B cell (primary cell): ENCODE measurements around the gene SDC1. TPM values are rescaled to one million over a fixed set of nuclear protein-coding genes. Genes with fewer than 3 reads are reported as not detected.

Experiments used
- ATAC-seq: fragments of 200-7000 bp; cut with Tn5 transposase; one replicate; pipeline ENCODE4 v1.10.0; 2021; ENCODE audit warnings: low read depth, mild to moderate bottlenecking, moderate number of reproducible peaks, moderate library complexity
- CTCF ChIA-PET: fragments of 350-600 bp; sonication (Branson Sonifier 250); formaldehyde crosslinking; loops from one replicate; lab custom pipeline; 2021; ENCODE audit warnings: antibody characterized with exemption, inconsistent platforms; lab: Charles Lee
- POLR2A ChIA-PET: fragments of 350-600 bp; sonication (Branson Sonifier 250); formaldehyde crosslinking; loops from one replicate; lab custom pipeline; 2021; ENCODE audit warnings: antibody characterized with exemption; lab: Charles Lee
- DNase-seq: peaks from one replicate; pipeline ENCODE4 v3.0.0; 2013
- H2AFZ ChIP-seq: 2 replicates; pipeline ENCODE4 v1.6.1; 2012; ENCODE audit warnings: mild to moderate bottlenecking, low read depth, low read length; ENCODE audit not compliant: insufficient read depth, poor library complexity, severe bottlenecking
- H3K27ac ChIP-seq, 2 donors: 1 replicate in 1 of 2; 2 replicates in 1 of 2; pipeline ENCODE4 v1.5.1; 2012 to 2013; ENCODE audit warnings: low read length in 2 of 2, mild to moderate bottlenecking in 2 of 2, moderate library complexity in 1 of 2
- H3K27me3 ChIP-seq, 4 experiments: fragments of 200-600 bp in 1 of 4; sonication (generic) in 1 of 4; replicated peaks in 1 of 4; 1 replicate in 2 of 4; 2 replicates in 2 of 4; pipeline versions ENCODE4 v1.6.1 to v1.7.0; 2013 to 2016; ENCODE audit warnings: low read length in 3 of 4, mild to moderate bottlenecking in 2 of 4, mixed read lengths in 1 of 4, moderate library complexity in 1 of 4; ENCODE audit not compliant: insufficient read depth in 4 of 4, control insufficient read depth in 3 of 4; ENCODE audit errors: control extremely low read depth in 1 of 4
- H3K36me3 ChIP-seq, 2 experiments: replicated peaks in 1 of 2; 1 replicate in 1 of 2; 2 replicates in 1 of 2; pipeline versions ENCODE4 v1.6.1 to v1.7.1; 2013; ENCODE audit warnings: low read length in 1 of 2; ENCODE audit not compliant: insufficient read depth in 2 of 2, control insufficient read depth in 1 of 2; ENCODE audit errors: control extremely low read depth in 1 of 2, extremely low read depth in 1 of 2
- H3K4me1 ChIP-seq, 2 donors: fragments of 200-600 bp in 1 of 2; sonication (generic) in 1 of 2; 1 replicate in 1 of 2; 2 replicates in 1 of 2; pipeline versions ENCODE4 v1.5.1 to v1.6.1; 2013 to 2017; ENCODE audit warnings: low read length in 2 of 2; ENCODE audit not compliant: control insufficient read depth in 2 of 2, insufficient read depth in 2 of 2
- H3K4me2 ChIP-seq: replicated peaks from 2 replicates; pipeline ENCODE3; 2012; ENCODE audit warnings: mild to moderate bottlenecking, low read depth, low read length; ENCODE audit not compliant: poor library complexity, severe bottlenecking
- H3K4me3 ChIP-seq, 5 experiments: fragments of 200-600 bp in 1 of 5; sonication (generic) in 1 of 5; 1 replicate in 3 of 5; 2 replicates in 2 of 5; pipeline versions ENCODE4 v1.5.1 to v1.7.0; 2011 to 2016; ENCODE audit warnings: low read length in 4 of 5, mild to moderate bottlenecking in 4 of 5, low read depth in 2 of 5, control low read depth in 1 of 5, moderate library complexity in 1 of 5; ENCODE audit not compliant: insufficient read depth in 1 of 5; ENCODE audit errors: control extremely low read depth in 1 of 5, extremely low read depth in 1 of 5
- H3K79me2 ChIP-seq: fragments of 200-600 bp; sonication (generic); one replicate; pipeline ENCODE4 v1.6.0; 2016; ENCODE audit warnings: low read length; ENCODE audit not compliant: control insufficient read depth, insufficient read depth
- H3K9ac ChIP-seq: fragments of 200-600 bp; sonication (generic); 2 replicates; pipeline ENCODE4 v1.6.1; 2017; ENCODE audit warnings: mild to moderate bottlenecking, low read length, moderate library complexity
- H3K9me3 ChIP-seq, 3 donors: one replicate each; pipeline versions ENCODE4 v1.6.1 to v1.7.1; 2013; ENCODE audit warnings: low read length in 2 of 3; ENCODE audit not compliant: control insufficient read depth in 2 of 3, insufficient read depth in 1 of 3; ENCODE audit errors: control extremely low read depth in 1 of 3
- H4K20me1 ChIP-seq: 2 replicates; pipeline ENCODE4 v1.6.0; 2012; ENCODE audit warnings: mild to moderate bottlenecking, low read length; ENCODE audit not compliant: insufficient read depth, control insufficient read depth, poor library complexity, severe bottlenecking
- H3K27ac Mint-ChIP-seq: one replicate; pipeline ENCODE4 v1.8.0; 2021; ENCODE audit warnings: mixed read lengths
- H3K27me3 Mint-ChIP-seq: one replicate; pipeline ENCODE4 v1.8.0; 2021; ENCODE audit warnings: mixed read lengths
- H3K4me1 Mint-ChIP-seq: one replicate; pipeline ENCODE4 v1.8.0; 2021; ENCODE audit warnings: mixed read lengths
- H3K4me3 Mint-ChIP-seq: one replicate; pipeline ENCODE4 v1.8.0; 2021; ENCODE audit warnings: mixed read lengths
- H3K9me3 Mint-ChIP-seq: one replicate; pipeline ENCODE4 v1.8.0; 2022; ENCODE audit warnings: mixed read lengths; ENCODE audit not compliant: insufficient read depth
- EZH2 ChIP-seq: IDR thresholded peaks from 2 replicates; pipeline ENCODE4 v1.6.1; 2012; ENCODE audit warnings: borderline replicate concordance, low read depth, mild to moderate bottlenecking, moderate library complexity, low read length; ENCODE audit not compliant: insufficient read depth, poor library complexity, severe bottlenecking
- WGBS: methylation state at CpG from one replicate; pipeline ENCODE4 v1.1.5; 2013; ENCODE audit warnings: missing lambda C conversion rate; ENCODE audit not compliant: insufficient coverage; 5-methylcytosine and 5-hydroxymethylcytosine counted together
- intact Hi-C: fragments of 100-400 bp; cut with micrococcal nuclease; formaldehyde crosslinking; loops from one replicate; pipeline ENCODE4 v1.10.0; 2022
- polyA plus RNA-seq: library from polyadenylated mRNA; depleted of rRNA; stranded (reverse); fragments of >200 nt; gene quantifications from 2 replicates; pipeline ENCODE4 v1.2.3, GENCODE V29; 2012
- total RNA-seq, 2 donors: library from RNA; stranded (reverse); fragments of 120-200 nt in 1 of 2; gene quantifications; 1 replicate in 1 of 2; 2 replicates in 1 of 2; pipeline versions ENCODE4 v1.2.3 to v1.2.4, GENCODE V29; 2013 to 2022
- TF ChIP-seq, protein P1 (sequence below): fragments of 200-600 bp; IDR thresholded peaks from one replicate; pipeline ENCODE4 v1.8.0; 2022; ENCODE audit warnings: antibody characterized with exemption, mild to moderate bottlenecking

SDC1 gene
- total and polyA plus RNA-seq, 2 donors (not counting 1 experiment from before 2014, with no cell fraction given) = 0.22 TPM; not detected in 1

DNA sequence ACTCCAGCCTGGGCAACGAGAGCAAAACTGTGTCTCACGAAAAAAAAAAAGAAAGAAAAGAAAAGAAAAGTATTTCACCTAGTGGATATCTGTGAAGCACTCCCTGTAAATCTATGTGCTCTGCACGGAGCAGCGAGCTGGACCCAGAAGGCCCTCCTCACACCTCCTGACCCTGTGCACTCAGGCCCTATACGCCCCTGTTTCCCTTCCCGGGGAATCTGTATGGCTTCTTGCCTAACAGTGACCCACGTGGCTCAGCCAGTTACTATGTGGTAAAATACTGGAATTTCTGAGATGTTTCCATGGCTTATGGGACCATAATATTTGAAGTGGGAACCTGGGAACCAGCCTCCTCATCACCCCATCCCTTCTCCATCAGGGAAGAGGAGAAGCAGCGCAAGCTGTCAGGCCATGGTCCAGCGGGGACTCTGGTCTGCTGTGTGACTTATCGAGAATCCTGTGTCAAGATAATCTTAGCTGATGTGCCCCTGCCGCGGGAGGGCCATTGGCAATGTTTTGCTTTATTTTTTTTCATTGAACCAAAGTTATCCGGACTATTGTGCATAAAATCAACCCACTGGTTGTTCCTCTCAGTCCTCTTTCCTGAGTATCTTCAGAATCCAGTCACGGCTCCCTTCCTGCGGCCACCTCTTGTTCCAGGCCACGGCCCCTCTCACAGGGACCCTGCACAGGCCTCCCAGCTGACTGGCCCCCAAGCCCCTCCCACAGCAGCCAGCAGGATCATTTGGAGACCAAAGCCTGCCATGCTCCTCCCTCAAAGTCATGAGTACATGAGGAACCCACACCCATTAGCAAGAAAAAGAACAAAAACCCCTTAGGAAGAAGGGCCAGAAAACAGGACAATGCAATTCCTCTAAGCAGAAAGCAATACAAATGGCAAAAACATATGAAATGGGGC lies 30.6 kb downstream of the SDC1 start:
- CTCF ChIA-PET = no interaction called here
- H3K9me3 ChIP-seq = no peaks in the 10 kb centered on the region

DNA sequence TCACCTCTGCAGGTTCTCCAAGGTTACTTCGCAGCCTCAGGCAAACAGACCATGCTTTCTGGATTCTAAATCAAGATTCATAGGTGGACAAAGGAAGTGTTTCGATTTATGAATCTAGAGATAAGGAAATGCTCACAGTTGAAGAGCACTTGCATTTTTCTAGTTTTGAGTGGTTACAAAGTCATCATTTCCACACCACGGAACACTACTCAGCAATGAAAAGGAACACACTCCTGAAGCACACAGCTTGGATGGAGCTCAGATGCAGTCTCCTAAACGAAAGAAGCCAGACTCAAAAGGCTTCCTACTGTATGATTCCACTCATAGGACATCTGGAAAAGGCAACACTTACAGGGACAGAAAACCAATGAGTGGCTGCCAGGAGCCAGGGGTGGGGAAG lies 31.7 kb downstream of the SDC1 start:
- no peak overlapping the region for H3K27ac Mint-ChIP-seq
- no peak overlapping the region for H2AFZ ChIP-seq
- no peak overlapping the region for H3K9ac ChIP-seq
- no peaks in the 10 kb centered on the region for H4K20me1 ChIP-seq
- no peaks in the 10 kb centered on the region for H3K4me1 Mint-ChIP-seq
- no peak overlapping the region for H3K4me3 ChIP-seq
- ATAC-seq (no peak), DNase-seq (no peak)
- POLR2A ChIA-PET = no interaction called here
- no peak for TF ChIP-seq EZH2
- TF ChIP-seq, protein P1, sequence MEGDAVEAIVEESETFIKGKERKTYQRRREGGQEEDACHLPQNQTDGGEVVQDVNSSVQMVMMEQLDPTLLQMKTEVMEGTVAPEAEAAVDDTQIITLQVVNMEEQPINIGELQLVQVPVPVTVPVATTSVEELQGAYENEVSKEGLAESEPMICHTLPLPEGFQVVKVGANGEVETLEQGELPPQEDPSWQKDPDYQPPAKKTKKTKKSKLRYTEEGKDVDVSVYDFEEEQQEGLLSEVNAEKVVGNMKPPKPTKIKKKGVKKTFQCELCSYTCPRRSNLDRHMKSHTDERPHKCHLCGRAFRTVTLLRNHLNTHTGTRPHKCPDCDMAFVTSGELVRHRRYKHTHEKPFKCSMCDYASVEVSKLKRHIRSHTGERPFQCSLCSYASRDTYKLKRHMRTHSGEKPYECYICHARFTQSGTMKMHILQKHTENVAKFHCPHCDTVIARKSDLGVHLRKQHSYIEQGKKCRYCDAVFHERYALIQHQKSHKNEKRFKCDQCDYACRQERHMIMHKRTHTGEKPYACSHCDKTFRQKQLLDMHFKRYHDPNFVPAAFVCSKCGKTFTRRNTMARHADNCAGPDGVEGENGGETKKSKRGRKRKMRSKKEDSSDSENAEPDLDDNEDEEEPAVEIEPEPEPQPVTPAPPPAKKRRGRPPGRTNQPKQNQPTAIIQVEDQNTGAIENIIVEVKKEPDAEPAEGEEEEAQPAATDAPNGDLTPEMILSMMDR = no peak
- no peak overlapping the region for H3K4me2 ChIP-seq
- intact Hi-C loops = no loop called here
- H3K9me3 Mint-ChIP-seq = no peaks in the 10 kb centered on the region
- H3K27me3 Mint-ChIP-seq = no peaks in the 10 kb centered on the region
- no peak overlapping the region for H3K27ac ChIP-seq
- 80% methylated on average over 1 of the region's 4 CpGs for WGBS
- H3K27me3 ChIP-seq = no peaks in the 10 kb centered on the region
- CTCF ChIA-PET = no interaction called here
- H3K4me3 Mint-ChIP-seq = no peak overlapping the region
- no peaks in the 10 kb centered on the region for H3K4me1 ChIP-seq
- H3K36me3 ChIP-seq = no peaks in the 10 kb centered on the region
- H3K9me3 ChIP-seq = no peaks in the 10 kb centered on the region
- no peaks in the 10 kb centered on the region for H3K79me2 ChIP-seq

More for the DNA sequence above, 30.6 kb downstream of the SDC1 start:
- Histone ChIP-seq H3K4me1 (no peaks in the 10 kb centered on the region), H3K27me3 (no peaks in the 10 kb centered on the region), H3K4me3 (no peak overlapping the region), H3K4me2 (no peak overlapping the region), H2AFZ (no peak overlapping the region), H4K20me1 (no peaks in the 10 kb centered on the region), H3K36me3 (no peaks in the 10 kb centered on the region), H3K79me2 (no peaks in the 10 kb centered on the region), H3K9ac (no peak overlapping the region), H3K27ac (no peak overlapping the region)
- DNase-seq (no peak), ATAC-seq (no peak)
- TF ChIP-seq, protein P1 = no peak
- no peak for TF ChIP-seq EZH2
- intact Hi-C loops = no loop called here
- POLR2A ChIA-PET = no interaction called here
- no peaks in the 10 kb centered on the region for H3K4me1 Mint-ChIP-seq
- no peak overlapping the region for H3K4me3 Mint-ChIP-seq
- H3K27me3 Mint-ChIP-seq = peaks cover 6% of the 10 kb centered on the region
- H3K27ac Mint-ChIP-seq = no peak overlapping the region
- no peaks in the 10 kb centered on the region for H3K9me3 Mint-ChIP-seq
- WGBS = 89% methylated on average over 11 of the region's 16 CpGs
